ENCODE measurements around the gene SPIN2A. TPM values are rescaled to one million over a fixed set of nuclear protein-coding genes. Genes with fewer than 3 reads are reported as not detected.
"Not testable (repeated sequence)": the region's sequence is repeated elsewhere in the genome, so short reads cannot be mapped to it uniquely, and the experiment has no call there.

SPIN2A gene
- total and polyA plus RNA-seq, 2 of the 13 experiments (the other 11 are each of a cell fraction or from before 2014, with no cell fraction given): 0.44 to 0.60 TPM

- DNase-seq (ENCODE audit: low spot score) (no peak), ATAC-seq (no peak), FAIRE-seq (no peak)
- Histone ChIP-seq H3K4me2 (ENCODE audit: low read depth, low read length) (no peak overlapping the region), H4K20me1 (ENCODE audit: insufficient read depth, low read length) (no peaks in the 10 kb centered on the region), H3K27ac (ENCODE audit: extremely low read length, insufficient read depth, low read length) (no peak overlapping the region), H3K4me3 (replicated peaks in 1 of 3; ENCODE audit: insufficient read depth in 1 of 3, low read depth in 2 of 3, low read length in 3 of 3) (no peak overlapping the region), H2AFZ (ENCODE audit: low read length) (no peak overlapping the region), H3K36me3 (replicated peaks in 1 of 2; ENCODE audit: control insufficient read depth in 1 of 2, insufficient read depth in 2 of 2, low read length in 2 of 2) (no peaks in the 10 kb centered on the region), H3K4me1 (ENCODE audit: insufficient read depth, low read length) (peaks cover 13% of the 10 kb centered on the region; the same call in 1 of the 2 replicates), H3K9ac (ENCODE audit: insufficient read depth, low read depth, low read length) (no peak overlapping the region), H3K9me3 (ENCODE audit: low read length) (no peaks in the 10 kb centered on the region), H3K27me3 (ENCODE audit: control insufficient read depth in 1 of 2, insufficient read depth in 2 of 2, low read length in 2 of 2) (no peaks in the 10 kb centered on the region), H3K79me2 (ENCODE audit: insufficient read depth, low read length) (no peaks in the 10 kb centered on the region)
- ChIA-PET POLR2A (no interaction called here), CTCF (ENCODE audit: low intra/inter-chr PET ratio, low total read pairs) (no interaction called here)
- WGBS (ENCODE audit: low lambda C conversion rate): no CpG with 5 or more reads among the region's 2 CpGs
- in situ Hi-C loops (cut with HindIII; ENCODE audit: extremely low pct_ligation_motif_present, low pct_unique_long_range_greater_than_20kb): no loop called here
- TF ChIP-seq ZNF496 (CRISPR knock-in tag; IDR thresholded peaks at IDR 0.05; ENCODE audit: insufficient replicate concordance): no peak
- no peak for TF ChIP-seq FOXP4 (CRISPR knock-in tag; IDR thresholded peaks at IDR 0.05)
- TF ChIP-seq GATAD1 (CRISPR knock-in tag; IDR thresholded peaks at IDR 0.05): no peak
- TF ChIP-seq SSRP1 (CRISPR knock-in tag; IDR thresholded peaks at IDR 0.05): no peak
- TF ChIP-seq NFATC3 (CRISPR knock-in tag; IDR thresholded peaks at IDR 0.05): no peak
- TF ChIP-seq MBNL3 (CRISPR knock-in tag; conservative IDR thresholded peaks at IDR 0.05): no peak
- TF ChIP-seq SIX4 (CRISPR knock-in tag; IDR thresholded peaks at IDR 0.05): no peak
- intact Hi-C loops (cut with micrococcal nuclease; ENCODE audit: unreplicated experiment): loop anchor here (10.0 kb wide), 2 partner anchors 390 to 420 kb away; no protein-coding TSS in a partner anchor
- no TSS peak for BruUV-seq (replicated peaks)
Observed at GRCh38 chrX:57155171-57155570, 18.0 kb upstream of the SPIN2A start.

GRCh38 chrX:57152222-57152621 is 15.0 kb upstream of the SPIN2A start:
- intact Hi-C loops (cut with micrococcal nuclease; ENCODE audit: unreplicated experiment): loop anchor here (10.0 kb wide), 2 partner anchors 387 to 423 kb away; no protein-coding TSS in a partner anchor
- H3K4me3 ChIP-seq (replicated peaks in 1 of 3; ENCODE audit: insufficient read depth in 1 of 3, low read depth in 2 of 3, low read length in 3 of 3); ATAC-seq; H4K20me1 ChIP-seq (ENCODE audit: insufficient read depth, low read length); BruUV-seq (replicated peaks); H3K79me2 ChIP-seq (ENCODE audit: insufficient read depth, low read length); H3K36me3 ChIP-seq (replicated peaks in 1 of 2; ENCODE audit: control insufficient read depth in 1 of 2, insufficient read depth in 2 of 2, low read length in 2 of 2); H3K27ac ChIP-seq (ENCODE audit: extremely low read length, insufficient read depth, low read length); H3K27me3 ChIP-seq (ENCODE audit: control insufficient read depth in 1 of 2, insufficient read depth in 2 of 2, low read length in 2 of 2); H2AFZ ChIP-seq (ENCODE audit: low read length); H3K9ac ChIP-seq (ENCODE audit: insufficient read depth, low read depth, low read length); CTCF ChIA-PET (ENCODE audit: low intra/inter-chr PET ratio, low total read pairs); H3K9me3 ChIP-seq (ENCODE audit: low read length); POLR2A ChIA-PET; FAIRE-seq; in situ Hi-C loops (cut with HindIII; ENCODE audit: extremely low pct_ligation_motif_present, low pct_unique_long_range_greater_than_20kb); TF ChIP-seq FOXA1 (IDR thresholded peaks at IDR 0.05): not testable (repeated sequence)
- H3K4me2 ChIP-seq (ENCODE audit: low read depth, low read length): peak overlapping the region; percentile 42; the same call in 1 of the 2 replicates
- DNase-seq (ENCODE audit: low spot score): peak; percentile 12
- WGBS (ENCODE audit: low lambda C conversion rate): no CpG with 5 or more reads among the region's 8 CpGs
- peaks cover 13% of the 10 kb centered on the region; the same call in 1 of the 2 replicates for H3K4me1 ChIP-seq (ENCODE audit: insufficient read depth, low read length)
- 0 out of 2 replicates have a peak, but pooled peaks have one; percentile 17 for TF ChIP-seq FOXA3 (CRISPR knock-in tag; IDR thresholded peaks at IDR 0.05)
- peak; percentile 60 for TF ChIP-seq FOXA1 (CRISPR knock-in tag; IDR thresholded peaks at IDR 0.05)
- TF ChIP-seq, protein P1, sequence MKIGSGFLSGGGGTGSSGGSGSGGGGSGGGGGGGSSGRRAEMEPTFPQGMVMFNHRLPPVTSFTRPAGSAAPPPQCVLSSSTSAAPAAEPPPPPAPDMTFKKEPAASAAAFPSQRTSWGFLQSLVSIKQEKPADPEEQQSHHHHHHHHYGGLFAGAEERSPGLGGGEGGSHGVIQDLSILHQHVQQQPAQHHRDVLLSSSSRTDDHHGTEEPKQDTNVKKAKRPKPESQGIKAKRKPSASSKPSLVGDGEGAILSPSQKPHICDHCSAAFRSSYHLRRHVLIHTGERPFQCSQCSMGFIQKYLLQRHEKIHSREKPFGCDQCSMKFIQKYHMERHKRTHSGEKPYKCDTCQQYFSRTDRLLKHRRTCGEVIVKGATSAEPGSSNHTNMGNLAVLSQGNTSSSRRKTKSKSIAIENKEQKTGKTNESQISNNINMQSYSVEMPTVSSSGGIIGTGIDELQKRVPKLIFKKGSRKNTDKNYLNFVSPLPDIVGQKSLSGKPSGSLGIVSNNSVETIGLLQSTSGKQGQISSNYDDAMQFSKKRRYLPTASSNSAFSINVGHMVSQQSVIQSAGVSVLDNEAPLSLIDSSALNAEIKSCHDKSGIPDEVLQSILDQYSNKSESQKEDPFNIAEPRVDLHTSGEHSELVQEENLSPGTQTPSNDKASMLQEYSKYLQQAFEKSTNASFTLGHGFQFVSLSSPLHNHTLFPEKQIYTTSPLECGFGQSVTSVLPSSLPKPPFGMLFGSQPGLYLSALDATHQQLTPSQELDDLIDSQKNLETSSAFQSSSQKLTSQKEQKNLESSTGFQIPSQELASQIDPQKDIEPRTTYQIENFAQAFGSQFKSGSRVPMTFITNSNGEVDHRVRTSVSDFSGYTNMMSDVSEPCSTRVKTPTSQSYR (CRISPR knock-in tag; IDR thresholded peaks at IDR 0.05; ENCODE audit: borderline replicate concordance): peak; percentile 89
